HG02642 (cell line): Measurements from ENCODE around the gene NGLY1.

Experiments used
- ATAC-seq: cut with Tn5 transposase; IDR thresholded peaks from one replicate; pipeline ENCODE4 v1.9.1; 2021; ENCODE audit warnings: mild to moderate bottlenecking; ENCODE audit not compliant: unreplicated experiment, poor library complexity

NGLY1 gene

DNA sequence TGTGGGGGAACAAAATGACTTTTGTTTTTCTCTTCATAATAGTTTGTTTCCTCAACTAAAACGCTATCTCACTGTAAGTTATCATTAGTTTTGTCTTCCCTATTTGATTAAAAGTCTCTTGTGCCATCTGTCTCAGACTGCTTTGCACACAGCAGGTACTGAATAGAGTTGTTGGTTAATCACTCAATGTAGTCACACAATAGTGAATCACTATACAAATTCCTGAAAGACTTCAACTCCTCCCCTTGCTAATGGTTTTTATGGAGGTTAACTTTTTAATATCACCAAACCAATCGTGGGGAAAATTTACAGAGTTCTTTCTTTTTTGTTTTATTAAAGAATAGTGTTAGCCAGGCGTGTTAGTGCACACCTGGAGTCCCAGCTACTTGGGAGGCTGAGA lies 2.6 kb upstream of the NGLY1 start:
- no peak for ATAC-seq

DNA sequence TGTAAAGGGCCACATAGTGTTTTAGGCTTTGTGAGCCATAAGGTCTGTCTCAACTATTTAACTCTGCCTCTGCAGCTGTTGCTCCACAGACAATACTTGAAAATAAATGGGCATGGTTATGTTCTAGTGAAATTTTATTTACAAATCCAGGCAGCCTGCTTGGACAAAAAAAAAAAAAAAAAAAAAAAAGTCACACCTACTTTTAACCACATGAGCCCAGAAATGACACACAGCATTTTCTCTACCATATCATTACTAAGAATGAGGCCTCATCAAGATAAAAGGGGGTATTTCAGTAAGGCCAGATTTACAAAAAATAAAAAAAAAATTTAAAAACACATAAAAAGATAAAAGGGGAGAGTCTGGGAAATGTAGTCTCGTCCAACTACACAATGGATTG lies 1.7 kb upstream of the NGLY1 start:
- no peak for ATAC-seq

DNA sequence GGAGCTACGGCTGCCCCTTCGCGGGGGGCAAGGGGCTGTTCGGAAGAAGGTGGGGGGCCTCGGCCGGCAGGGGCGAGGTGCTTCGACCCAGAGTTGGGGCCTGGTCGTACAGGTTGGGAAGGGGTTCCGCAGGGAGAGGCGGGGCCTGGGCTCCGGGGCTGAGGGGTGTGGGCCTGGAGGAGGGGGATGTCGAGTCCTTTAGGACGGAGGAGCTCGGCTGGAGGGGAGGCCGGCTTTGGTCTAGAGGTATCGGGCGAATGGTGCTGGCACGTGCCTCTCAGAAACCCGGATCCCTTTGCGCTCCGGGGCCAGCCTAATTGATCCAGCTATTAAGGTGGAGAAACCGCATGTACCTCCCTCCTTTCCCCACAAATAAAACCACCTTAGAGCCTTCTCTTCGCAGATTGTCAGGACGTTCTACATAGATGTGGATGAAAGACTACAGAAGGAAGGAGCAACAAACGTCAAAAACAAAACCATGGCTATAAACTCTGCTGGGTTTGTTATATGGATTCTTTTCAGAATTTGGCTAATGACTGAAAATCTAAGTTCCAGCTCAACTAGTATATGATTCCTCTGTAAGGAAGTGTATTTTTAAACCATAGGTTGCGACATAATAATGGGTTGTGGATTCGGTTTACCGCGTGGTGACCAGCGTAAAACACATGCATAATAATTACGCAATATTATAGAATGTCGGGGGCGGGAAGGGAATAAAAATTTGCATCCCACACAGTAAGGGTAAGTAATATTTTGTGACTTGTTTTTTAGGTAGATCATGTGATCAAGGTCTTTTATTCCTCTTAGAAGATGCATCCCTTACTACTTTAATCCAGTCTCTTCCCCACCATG lies 644 bp upstream of the NGLY1 start:
- ATAC-seq: peak; percentile 35

DNA sequence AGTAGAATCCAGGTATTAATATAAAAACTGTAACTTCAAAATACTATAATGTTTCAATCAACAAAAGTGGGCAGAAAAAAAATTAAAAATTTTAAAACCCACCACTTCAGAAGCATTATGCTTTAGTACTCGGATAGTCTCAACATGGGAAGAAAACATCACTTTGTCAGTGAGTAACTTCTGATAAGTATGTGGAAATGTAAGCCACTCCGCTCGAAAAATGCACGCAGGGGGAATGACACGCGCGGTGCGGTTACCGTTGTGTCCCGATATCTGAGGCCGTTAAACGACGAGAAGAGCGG lies 656 bp downstream of the NGLY1 start:
- ATAC-seq: no peak

DNA sequence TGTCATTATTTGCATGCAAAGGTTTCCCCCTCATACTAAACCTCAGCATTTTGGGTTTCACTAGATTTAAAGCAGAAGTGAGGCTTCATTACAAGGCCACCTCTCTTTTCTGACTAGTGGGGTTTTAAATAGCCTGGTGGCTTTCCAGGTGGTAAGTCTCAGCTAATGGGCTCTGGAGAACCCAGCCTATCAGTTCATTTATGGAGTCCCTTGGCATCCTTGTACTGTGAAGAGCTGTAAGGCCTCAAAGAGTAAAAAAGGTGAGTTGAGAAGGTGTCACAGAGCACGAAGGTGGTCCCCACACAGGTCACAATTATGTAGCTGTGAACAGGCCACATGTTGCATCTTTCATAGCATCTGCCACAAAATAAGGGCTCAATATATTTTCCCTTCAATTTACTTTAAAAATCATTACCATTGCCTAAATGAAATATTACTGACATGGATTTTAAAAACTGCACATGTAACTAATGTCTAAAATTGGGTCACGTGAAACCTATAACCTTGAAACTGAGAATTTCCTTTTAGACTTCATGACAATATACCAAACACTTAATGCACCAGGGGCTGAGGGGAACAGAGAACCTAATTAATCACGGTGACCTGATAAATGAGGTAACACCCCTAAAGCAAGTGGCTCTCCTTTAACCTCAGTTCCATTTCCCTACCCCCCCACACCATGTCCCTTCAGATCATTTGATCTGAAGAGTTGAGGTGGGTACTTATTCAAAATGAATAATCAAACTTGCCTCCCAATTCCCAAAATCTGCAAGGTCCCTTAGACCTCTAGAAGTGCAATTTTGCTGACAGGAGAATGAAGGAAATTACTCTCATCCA lies 1.3 kb downstream of the NGLY1 start:
- ATAC-seq: peak; percentile 54

DNA sequence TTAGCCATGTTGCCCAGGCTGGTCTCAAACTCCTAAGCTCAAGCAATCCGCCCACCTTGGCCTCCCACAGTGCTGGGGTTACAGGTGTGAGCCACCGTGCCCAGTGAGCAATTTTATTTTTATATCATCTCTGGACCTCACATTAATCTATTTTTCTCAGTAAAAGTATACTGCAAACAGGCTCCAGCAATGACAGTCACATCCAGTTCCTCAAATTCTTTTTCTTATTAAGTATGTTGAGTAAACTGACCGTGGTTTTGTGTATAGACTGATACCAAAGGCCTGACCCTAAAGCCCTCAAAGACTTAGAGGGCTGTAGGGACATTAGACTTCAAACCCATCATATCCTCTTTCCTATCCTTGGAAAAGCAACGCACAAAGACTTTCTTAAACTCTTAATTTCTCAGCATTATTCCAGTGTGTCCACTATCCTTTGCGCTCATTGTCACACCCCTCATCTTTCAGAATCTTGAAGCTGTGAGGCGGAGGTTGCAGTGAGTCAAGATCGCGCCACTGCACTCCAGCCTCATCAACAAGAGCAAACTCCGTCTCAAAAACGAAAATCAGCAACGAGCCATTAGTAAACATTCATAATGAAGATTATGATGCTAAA lies 2.0 kb downstream of the NGLY1 start:
- no peak for ATAC-seq

DNA sequence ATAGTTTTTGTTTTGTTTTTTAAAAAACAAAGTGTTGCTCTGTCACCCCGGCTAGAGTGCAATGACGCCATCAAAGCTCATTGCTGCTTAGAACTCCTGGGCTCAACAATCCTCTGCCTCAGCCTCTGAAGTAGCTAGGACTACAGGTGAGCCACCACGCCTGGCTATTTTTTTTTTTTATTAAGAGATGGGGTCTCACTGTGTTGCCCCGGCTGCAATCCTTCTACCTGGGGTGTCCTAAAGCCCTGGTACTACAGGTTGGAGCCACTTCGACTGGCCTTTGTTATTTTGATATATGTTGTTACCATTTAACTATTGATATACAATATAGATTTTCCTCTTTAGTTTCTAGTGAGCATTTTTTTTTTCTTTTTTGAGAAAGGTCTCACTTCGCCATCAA lies 2.6 kb downstream of the NGLY1 start:
- ATAC-seq: no peak

DNA sequence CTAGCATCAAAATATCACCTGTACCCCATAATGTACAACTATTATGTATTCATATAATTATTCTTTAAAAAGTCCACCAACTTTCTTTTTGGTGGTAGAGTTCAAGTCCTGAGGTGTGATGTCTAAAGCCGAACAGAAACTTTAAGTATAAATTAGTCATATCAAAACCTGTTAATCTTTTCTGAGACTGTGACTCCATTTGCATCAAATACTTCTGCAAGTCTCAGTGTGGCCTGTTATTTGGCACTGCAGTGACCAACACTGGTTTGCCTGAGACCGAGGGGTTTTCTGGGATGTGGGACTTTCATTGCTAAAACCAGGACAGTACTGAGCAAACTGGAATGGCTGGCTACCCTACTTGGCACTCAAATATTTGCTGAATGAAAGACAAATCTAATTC lies 7.3 kb downstream of the NGLY1 start:
- ATAC-seq: peak; percentile 77

DNA sequence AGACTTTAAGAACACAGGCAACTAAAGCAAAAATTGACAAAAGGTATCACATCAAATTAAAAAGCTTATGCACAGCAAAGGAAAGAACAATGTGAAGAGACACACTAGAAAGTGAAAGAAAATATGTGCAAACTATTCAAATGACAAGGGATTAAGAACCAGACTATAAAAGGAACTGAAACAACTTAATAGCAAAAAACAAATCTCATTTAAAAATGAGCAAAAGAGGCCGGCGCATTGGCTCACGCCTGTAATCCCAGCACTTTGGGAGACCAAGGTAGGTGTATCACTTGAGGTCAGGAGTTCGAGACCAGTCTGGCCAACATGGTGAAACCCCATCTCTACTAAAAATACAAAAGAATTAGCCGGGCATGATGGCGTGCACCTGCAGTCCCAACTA lies 14.4 kb downstream of the NGLY1 start:
- peak; percentile 88 for ATAC-seq

DNA sequence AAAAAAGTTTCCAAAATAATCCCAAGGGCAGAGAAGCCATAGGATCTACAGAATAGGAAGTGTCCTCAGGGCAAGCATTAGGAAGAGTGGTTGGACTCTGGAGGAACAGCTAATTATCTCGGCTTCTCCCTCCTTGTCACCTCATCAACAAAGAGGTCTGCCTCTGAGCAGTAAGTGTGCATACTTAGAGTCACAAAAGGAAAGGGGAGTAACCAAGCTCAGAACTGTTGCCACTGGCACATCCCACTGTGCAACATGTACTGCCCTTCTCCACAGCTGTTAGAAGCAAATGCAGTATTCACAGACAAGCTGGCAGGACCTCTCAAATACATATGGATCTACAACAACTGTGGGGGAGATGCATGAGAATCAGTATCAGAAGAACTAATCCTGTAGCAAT lies 31.5 kb downstream of the NGLY1 start:
- ATAC-seq: no peak

DNA sequence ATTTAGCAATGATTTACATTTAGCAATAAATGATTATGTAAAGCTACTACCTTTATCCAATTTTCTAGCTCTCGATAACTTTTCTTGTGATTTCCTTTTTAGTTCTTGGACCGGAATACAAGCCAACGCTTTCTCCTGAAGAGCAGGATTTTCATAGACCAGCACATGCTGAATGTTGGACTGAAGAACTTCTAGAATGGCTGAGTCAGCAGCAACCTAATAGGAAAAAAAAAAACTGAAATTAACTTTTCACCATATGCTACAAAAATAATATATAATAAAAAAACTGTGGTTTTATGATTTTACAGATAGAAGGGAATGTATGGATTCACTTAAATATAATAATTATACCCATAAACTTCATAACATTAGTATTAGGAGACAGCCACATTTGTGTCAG lies 32.2 kb downstream of the NGLY1 start:
- no peak for ATAC-seq

DNA sequence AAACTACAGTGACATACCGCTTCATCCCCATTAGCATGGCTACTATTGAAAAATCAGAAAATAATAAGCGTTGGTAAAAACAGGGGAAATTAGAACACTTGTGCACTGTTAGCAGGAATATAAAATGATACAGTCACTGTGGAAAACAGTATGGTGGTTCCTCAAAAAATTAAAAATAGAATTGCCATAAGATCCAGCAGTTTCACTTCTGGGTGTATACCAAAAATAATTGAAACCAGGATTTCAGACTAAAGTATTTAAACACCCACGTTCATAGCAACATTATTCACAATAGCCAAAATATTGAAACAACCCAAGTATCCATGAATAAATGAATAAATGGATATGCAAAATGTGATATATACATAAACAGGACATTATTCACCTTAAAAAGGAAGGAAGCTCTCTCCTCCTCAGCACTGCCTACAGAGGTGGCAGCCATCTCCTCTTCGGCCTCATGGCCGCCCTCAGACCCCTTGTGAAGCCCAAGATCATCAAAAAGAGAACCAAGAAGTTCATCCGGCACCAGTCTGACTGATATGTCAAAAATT lies 34.1 kb downstream of the NGLY1 start:
- ATAC-seq: no peak

DNA sequence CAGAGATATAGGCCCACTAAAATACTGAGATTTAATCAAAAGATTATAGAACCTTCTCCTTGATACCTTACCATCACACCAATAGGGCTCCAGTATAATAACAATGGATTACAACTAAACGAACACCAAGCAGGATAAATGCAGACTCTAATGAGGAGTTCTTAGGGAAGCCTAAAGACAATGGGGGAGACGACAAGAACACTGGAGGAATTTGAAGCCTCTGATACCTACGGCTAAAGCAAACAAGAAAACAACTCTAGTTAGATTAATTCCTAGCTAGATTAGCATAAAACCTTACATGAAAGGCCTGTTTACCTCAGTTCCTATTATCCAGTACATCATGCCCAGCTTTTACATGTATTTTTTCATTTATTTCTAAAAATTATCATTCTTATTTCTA lies 35.1 kb downstream of the NGLY1 start:
- ATAC-seq: no peak

DNA sequence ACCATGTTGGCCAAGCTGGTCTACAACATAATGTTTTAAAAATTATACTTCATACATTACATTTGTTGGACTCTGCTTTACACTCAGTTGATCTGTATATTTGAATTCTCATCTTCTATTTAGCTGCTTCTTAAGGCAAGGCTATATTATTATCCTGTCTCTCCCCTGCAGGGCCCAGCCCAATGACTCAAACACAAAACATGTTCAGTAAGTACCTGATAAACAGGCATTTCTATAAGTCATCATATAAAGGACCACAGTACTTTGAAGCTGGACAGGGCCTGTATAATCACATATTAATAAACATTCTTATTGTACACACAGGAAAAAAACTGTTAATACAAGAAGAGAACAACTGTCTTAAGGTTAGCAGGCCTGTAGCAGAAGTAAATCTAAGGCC lies 36.2 kb downstream of the NGLY1 start:
- no peak for ATAC-seq

DNA sequence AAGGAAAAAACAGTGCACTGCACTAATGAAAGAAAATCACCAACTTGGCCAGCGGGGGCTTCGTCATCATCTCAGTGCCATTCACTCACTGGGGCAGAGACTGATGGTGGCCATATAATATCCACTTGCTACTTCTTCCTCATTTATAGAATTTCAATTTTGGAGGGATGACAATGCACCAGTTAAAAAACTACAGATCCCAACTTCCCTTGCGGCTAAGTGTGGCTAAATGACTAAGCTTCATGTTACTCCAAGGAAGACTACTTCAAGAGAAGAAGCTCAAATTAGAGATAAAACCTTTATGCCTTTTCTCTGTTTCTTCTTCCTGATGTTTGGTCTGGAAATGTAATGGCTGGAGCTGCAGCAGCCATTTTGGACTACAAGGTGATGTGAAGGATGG lies 38.8 kb downstream of the NGLY1 start:
- no peak for ATAC-seq

DNA sequence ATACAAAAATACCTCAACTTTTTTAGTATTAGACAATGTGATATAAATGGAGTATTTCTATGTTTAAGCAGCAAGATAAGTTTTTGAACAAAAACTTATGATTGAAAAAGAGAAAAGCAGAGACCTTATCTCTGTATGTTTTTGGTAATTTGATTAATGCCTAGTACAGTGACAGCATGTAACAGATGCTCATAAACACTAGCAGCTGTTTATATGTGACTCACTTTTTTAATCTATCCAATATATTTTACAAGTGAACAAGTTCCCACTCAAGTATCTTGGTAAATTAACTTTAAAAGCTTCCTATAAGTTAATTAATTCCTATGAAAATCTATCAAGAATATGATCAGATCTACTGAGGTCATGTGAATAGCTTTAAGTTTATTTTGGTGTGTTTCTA lies 55.1 kb downstream of the NGLY1 start:
- ATAC-seq: no peak

DNA sequence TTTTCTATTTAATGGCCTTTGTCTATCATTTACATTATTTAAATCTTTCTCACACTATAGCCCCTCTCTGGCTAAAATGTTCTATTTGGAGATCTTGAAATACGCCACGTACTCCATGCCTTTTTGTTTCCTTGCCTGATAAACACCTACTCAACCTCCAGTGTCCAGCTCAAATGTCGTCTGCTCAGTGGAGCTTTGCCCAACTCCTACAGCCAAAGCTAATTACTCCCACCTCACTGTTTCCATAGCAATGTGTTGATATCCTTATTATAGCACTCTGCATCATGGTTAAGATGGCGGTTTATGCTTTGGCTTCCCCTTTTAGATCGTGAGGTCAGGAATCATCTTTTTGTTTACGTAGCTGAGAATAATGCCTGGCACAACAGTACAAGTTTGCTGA lies 55.9 kb downstream of the NGLY1 start:
- no peak for ATAC-seq

DNA sequence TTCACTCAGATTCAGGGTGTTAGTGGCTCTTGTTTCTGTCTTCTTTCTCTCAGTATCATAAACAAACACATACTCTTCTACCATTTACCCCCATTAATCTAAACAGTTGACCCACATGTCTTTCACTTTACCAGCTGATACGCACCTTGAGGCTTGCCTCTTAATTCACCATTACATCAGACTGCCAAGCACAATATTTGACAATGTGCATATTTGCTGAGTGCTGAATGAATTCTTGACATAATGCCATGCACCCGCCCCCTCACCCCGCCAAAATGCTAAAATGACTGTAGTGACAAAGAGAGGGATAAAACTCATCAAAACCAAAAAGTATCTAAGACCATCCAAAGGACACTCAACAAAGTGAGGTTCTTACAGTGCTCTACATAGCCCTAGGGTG lies 57.4 kb downstream of the NGLY1 start:
- ATAC-seq: no peak

DNA sequence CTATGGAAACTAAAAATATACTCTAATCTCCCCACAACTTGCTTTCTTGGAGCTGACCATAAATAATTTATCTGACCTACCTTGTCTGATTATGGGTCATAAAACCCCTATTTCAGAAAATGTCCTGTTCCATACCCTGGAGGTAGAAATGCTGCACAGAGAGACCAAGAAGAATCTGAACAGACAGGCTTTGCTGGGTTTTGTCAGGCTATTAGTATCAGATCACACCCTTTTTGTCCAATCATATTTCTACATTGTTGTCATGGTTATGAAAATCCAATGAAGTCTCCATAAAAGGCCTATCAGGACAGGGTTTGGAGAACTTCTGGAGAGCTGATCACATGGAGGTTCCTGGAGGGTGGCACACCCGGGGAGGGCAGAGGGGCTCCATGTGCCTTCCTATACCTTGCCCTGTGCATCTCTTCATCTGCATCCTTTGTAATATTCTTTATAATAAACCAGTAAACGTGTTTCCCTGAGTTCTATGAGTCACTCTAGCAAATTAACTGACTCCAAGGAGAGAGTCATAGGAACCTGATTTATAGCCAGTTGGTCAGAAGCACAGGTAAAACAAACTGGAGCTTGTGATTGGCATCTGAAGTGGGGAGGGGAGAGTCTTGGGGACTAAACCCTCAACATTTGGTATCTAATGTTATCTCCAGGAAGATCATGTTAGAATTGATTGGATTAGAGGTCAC lies 58.1 kb downstream of the NGLY1 start:
- no peak for ATAC-seq

DNA sequence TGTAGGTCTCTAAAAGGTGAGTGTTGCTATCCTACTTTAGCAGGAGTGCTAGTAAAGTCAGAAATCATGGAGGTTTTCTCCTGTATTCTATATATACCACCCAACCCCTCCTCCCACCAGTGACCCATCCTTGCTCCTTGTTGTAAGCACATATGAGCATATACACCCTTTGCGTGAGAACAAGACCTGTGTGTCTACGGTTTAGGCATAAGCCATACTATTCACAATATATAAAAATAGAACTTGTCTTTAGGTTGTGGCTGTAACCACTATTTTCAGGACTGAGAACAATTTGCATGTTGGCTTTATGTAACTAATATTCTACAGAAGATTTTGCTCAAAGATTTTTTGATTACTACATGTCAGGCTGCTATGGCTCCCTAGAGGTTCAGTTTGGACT lies 59.4 kb downstream of the NGLY1 start:
- ATAC-seq: no peak

DNA sequence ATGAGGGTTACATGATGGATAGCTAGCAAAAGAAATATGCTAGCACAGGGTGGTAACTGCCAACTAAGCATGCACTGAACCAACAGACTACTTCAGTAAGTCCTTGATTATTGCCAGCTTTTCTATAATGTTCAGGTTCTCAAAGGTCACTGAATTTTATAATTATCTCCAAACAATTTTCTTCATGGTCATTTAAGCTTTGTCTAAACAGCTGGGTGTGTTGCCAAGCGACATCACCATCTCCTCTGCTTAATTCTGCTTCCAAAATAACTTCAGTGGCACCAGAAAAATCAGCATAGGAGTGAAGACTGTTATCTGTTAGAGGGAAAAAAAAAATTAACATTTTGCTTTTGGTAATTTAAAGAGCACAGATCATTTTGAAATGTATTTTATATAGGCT lies 63.9 kb downstream of the NGLY1 start:
- ATAC-seq: no peak
